Astrocyte of the cerebellum (primary cell): Measurements from ENCODE around the gene DHX8.

Source experiments
- DNase-seq: peaks from one replicate; pipeline ENCODE4 v3.0.0-alpha.2; 2011; ENCODE audit warnings: low read depth
- H3K4me3 ChIP-seq: 2 replicates; pipeline ENCODE4 v1.5.1; 2011; ENCODE audit warnings: mild to moderate bottlenecking, low read depth, low read length, moderate library complexity
- CTCF ChIP-seq: IDR thresholded peaks from 2 replicates; pipeline ENCODE4 v1.5.1; 2012; ENCODE audit warnings: low read length, low read depth, moderate library complexity, mild to moderate bottlenecking; ENCODE audit errors: missing control alignments
- in situ Hi-C: cut with HindIII; loops from 2 replicates; pipeline ENCODE4 v1.10.0; 2017; ENCODE audit warnings: low sequenced_read_pairs

DHX8 gene

GRCh38 chr17:43573579-43574321 lies 90.0 kb downstream of the DHX8 start:
- in situ Hi-C loops: no loop called here
- no peak for TF ChIP-seq CTCF
- no peak for DNase-seq

GRCh38 chr17:43574348-43574747 lies 90.6 kb downstream of the DHX8 start:
- no peak overlapping the region for H3K4me3 ChIP-seq
- no peak for DNase-seq
- in situ Hi-C loops: no loop called here
- no peak for TF ChIP-seq CTCF

More at GRCh38 chr17:43573579-43574321, 90.0 kb downstream of the DHX8 start:
- H3K4me3 ChIP-seq: no peak overlapping the region

- H3K4me3 ChIP-seq: no peak overlapping the region
- no peak for TF ChIP-seq CTCF
- no peak for DNase-seq
- in situ Hi-C loops: no loop called here
Measured at GRCh38 chr17:43574896-43575525, 91.2 kb downstream of the DHX8 start.
